Measurements from ENCODE around the gene AKT2.

The AKT2 gene

DNA sequence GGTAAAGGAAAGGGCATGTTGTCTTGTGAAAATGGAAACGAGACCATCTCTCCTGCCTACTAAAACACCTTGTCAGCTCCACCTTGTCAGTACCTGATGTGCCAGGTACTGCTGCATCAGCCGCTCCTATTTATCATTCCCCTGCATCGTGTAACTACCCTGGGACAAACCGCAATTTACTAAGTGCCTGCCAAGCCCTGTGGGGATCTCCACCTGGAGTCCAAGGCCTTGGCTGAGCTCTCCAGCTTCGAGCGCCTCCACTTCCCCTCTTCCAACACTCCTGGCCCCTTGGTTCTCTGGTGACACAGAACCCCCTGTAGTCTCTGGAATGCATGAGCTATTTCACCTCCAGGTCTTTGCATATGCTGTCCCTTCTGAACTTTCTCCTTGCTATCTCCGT, 32.8 kb downstream of the AKT2 start:
- no peak for DNase-seq (ENCODE audit: low read depth)

DNA sequence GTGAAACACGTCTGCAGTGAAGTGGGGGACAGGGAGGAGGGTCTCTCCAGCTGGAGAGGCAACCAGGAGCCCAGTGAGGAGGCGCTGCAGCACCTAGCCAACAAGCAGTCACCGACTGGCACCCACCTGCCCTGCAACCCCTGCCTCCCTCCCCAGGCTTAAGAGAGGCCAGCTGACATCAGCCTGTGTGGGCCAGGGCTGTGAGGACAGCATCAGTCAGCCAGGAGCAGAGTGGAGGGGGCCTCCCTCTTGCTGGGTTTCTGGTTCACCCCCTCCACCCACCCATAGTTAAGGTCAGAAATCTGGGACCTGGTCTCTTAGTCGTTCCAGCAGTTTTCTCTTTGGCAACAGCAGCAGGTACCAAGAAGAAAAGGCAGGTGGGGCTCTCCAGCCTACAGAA, 33.2 kb downstream of the AKT2 start:
- DNase-seq (ENCODE audit: low read depth): no peak

DNA sequence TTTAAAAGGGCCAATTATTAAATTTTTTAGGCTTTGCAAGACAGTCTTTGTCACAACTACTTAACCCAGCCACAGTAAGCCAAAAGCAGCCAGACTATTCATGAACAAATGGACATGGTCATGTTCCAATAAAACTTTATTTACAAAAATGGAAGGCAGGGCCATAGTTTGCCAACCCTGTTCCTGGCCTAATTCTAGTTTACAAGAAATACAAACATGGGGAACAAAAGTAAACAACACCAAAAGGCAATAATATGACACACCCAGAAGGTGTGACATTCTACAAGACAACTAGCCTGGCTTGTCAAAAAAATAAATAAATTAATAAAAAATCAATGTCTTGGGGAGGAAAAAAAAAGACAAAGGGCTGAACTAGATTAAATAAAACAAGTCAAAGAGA, 33.9 kb downstream of the AKT2 start:
- DNase-seq (ENCODE audit: low read depth): no peak

DNA sequence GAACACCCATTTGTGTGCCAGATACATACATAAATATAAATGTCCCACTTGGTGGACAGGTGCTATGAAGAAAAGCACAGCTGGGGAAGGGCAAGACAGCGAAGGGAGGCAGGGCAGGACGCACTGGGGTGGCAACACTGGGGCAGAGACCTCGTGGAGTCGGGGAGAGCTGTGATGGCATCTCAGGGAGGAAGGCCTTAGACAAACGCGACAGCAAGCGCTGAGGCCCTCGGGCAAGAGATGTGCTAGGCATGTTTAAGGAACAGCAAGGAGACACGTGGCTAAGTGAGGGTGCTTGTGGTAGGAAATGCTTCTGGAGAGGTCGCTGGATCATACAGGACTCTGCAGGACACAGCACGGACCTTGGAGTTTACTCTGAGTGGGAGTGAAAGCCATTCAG, 35.4 kb downstream of the AKT2 start:
- DNase-seq (ENCODE audit: low read depth): no peak

DNA sequence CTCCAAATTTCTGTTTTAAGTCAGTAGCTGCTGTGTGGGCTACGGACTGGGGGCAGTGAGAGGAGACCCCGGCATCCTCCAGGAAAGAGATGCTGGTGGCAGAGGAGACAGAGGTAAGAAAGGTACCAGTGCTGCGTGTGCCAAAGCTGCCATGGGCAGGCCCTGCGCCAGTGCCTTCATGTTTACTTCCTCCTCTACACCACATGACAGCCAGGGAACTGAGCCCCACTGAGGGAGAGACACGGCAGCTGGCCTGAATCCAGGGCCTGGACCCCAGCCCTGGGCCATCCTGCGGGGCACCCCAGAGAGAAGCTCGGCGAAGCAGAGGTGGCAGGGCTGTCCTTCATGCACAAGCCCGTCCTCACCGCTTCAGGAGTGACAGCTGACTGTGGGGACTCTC, 35.9 kb downstream of the AKT2 start:
- no peak for DNase-seq (ENCODE audit: low read depth)

DNA sequence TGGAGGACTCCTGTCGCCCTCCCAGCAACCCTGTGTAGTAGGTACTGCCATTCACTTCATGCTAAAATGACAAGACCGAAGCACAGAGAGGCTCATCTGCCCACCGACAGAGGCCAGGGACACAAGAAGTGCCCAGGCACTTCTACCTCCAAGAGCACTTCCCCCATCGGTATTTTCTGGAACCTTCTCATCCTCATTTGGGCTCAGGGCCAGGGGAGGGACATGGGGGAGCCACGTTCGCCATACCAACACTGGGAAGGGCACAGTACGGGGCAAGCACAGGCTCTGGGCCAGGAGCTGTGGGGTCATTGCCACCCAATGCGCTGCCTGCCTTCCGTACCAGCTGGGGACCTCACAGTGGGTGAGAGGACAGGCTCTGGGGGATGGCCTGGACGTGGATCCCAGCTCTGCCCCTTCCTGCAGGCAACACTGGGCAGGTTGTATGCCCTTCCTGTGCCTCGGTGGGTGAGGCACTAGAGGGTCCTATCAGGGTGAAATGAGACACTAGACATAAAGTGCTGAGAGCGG, 37.3 kb downstream of the AKT2 start:
- DNase-seq (ENCODE audit: low read depth): no peak

DNA sequence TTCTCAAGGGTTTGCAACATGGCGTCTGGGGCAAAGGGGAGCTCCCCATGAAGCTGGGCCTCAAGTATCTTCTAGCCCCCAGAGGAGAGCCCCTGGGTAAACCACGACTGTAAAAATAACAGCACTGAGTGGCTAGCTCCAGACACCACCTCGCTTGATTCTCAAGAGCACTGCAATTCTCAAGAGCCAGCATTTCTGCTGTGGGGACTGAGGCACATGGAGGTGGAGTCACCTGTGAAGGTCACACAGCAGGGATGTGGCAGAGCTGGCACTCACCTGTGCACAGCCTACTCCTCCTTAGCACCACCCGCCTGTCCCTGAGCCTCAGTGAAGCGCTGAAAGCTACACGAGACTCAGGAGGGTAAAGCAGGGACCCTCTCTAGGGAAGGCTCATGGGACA, 38.0 kb downstream of the AKT2 start:
- DNase-seq (ENCODE audit: low read depth): no peak

DNA sequence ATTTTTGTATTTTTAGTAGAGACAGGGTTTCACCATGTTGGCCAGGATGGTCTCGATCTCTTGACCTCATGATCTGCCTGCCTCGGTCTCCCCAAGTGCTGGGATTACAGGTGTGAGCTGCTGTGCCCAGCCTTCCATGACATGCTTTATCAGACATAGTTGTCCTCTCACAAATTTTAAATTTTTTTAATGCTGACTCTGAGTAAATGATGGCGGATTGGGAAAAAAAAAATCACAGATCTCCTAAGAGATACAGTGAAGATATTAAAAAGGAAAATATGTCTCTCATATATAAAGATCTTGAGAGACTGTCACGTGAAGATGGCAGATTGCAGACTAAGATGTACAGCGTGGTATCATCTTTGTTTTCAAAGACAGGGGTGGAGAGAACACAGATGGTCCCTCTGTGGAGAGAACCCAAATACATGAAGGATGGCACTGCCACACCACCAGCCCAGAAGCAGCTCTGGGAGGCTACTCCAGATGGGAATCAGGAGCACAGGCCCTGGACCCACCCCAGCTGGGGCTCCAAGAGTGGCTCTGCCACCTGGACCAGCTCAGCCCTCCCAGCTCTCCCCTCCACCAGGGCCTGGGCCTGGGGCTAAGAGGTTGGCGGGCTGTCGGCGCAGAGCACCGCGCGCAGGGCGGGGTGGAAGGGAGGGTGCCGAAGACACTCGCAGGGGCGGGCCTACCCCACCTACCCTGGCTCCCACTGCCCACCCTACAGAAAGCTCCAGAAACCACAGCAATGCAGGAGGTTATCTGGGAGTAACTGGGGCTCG, 38.7 kb downstream of the AKT2 start:
- DNase-seq (ENCODE audit: low read depth): no peak

DNA sequence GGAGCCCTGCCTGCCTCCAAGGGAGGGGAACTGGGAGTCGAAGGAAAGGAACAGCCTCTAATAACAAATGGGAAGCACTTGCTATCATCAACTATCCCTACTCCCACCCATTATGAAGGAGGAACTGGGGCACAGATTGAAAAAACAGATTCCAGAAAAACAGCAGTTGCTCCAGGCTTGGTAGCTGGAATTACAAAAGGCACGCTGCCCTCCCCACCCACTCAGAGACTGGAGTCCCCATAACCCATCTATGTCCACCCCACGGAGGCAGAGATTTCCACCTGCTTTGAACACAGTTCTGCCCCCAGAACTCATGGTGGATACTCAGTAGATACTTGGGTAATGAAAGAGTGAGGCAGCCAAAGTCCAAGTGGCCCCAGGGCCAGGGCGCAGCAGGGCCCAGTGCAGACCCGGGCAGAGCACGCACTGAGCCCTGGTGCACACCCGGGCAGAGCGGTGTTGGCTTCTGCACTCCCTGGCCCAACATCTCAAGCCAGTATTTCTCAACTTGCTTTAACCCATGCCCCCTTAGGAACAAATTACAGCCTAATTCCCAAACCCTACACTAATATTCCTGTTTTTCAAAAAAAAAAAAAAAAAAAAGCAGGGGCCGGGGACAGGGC, 39.5 kb downstream of the AKT2 start:
- no peak for DNase-seq (ENCODE audit: low read depth)

DNA sequence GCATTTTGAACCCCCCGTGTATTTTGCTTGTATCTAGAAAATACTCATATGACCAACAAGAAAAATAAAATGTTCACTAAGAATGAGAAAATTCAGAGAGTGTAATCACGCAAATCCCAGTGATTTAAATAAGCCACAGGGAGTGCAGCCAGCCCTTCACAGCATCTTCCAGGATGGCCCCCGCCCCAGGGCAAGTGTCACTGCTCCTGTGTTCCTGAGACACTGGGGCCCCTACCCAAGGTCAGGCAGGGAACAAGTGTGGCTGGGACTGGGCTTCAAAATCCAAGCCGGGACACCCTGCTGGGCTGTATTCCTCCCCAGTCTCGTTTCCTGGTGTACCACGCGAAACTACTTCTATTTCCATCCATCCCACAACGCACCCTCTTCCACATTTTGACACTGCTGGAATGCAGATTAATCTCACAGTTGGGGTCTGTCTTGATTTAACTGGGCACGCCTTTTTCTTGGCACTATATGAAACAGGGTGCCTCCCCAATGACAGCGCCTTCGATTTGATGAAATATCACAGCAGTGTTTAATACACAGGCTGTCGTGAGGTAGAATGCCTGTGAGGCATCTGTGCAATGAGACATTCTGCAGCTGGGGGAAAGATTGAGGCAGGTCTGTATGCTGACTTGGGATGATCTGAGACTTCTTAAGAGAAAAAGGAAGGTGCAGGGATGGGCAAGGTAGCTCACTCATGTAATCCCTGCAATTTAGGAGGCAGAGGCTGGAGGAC, 40.4 kb downstream of the AKT2 start:
- no peak for DNase-seq (ENCODE audit: low read depth)

DNA sequence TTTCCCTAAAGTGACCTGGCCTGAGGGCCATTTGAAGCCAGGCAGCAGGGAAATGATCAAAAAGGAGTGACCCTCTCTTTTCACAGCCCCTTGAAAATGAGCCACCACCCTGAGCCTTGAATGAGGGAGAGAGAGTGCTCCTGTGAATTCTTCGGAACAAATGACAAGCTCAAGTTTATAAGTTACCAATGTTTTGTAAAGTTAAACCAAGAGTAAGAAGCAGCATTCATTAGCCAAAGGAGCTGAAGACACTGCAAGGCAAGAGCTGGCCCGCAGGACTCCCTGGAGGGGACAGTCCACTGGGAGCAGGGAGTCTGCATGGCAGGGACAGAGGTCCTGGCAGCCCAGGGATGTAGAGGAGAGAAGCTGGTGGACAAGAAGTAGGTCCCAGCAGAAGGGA, 42.0 kb downstream of the AKT2 start:
- DNase-seq (ENCODE audit: low read depth): no peak

DNA sequence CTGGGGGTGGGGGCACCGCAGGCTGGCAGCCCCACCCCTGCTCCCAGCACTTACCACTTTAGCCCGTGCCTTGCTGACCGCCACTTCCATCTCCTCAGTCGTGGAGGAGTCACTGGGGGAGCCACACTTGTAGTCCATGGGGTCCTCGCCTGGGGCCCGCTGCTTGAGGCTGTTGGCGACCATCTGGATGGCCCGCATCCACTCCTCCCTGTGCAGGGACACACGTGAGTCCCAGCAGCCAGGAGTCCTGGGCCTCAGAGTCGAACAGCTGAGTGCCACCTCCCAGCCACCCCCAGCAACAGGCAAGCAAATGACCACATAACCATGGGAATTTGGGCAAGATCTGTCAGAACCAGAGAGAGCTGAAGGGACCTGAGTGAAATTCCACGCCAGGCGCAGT, 42.7 kb downstream of the AKT2 start:
- DNase-seq (ENCODE audit: low read depth): no peak

DNA sequence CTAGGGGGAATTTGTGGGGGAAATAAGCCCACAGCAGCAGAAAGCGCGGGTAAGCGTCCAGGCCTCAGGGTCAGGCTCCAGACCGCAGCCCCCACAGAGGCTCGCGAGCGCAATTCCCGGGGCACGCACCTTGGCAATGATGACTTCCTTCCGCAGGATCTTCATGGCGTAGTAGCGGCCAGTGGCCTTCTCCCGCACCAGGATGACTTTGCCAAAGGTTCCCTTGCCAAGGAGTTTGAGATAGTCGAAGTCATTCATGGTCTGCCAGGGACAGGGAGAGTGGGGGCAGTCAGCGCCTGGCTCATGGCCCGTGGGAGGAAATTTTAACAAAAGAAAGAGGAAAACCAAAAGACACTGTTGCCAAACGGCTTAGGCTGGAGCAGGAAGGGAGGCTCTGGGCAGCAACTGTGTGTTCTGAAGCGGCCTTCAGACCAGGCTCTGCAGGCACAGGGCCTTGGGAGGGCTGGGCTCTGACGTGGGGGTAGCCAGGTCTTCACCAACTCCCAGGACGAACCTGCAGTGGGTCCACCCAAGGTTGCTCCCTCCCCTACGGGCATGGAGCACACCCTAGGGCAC, 43.2 kb downstream of the AKT2 start:
- DNase-seq (ENCODE audit: low read depth): no peak

DNA sequence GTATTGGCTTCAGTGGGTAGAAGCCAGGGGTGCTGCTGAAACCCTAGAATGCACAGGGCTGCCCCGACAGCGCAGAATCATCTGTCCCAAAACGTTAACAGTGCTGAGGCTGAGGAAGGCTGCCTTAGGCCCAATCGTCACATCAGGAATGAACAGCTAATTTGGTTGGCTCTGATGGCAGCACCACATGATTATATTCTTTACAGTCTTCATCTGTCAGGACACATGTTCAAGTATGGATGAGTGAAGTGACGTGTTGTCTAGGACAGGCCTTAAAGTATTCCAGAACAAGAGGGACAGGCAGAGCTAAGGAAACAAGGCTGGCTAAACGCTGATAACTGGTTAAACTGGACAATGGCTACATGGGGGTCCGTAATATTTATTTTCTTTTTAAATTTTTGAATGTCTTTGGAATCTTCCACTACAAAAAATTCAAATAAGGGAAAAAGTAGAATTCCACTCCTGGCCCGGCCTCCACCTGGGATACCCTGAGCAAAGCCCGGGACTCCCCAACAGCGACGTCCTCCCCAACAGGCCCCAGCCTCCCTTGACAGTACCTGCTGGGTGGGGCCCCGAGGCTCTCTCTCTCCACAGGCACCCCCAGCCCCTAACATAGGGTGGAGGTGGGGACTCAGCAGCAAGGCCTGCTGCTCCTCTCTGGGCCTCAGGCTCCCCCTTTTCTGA, 43.9 kb downstream of the AKT2 start:
- no peak for DNase-seq (ENCODE audit: low read depth)

DNA sequence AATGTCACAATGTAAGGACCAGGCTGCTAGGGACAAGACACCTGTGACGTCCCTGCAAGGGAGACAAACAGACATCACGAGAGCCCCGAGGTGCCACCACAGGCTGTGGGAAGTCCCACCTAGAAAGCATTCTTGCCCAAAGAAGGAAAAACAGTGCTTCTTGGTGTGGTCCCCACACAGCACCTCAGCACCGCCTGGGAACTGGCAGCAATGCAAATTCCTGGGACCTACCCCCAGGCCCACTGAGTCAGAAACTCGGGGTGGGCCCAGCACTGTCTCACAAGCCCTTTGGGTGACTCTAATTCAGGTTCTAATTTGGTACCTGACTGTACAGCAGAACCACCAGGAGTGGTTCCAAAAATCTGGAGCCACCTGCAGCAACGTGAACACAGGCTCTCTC, 44.8 kb downstream of the AKT2 start:
- no peak for DNase-seq (ENCODE audit: low read depth)

DNA sequence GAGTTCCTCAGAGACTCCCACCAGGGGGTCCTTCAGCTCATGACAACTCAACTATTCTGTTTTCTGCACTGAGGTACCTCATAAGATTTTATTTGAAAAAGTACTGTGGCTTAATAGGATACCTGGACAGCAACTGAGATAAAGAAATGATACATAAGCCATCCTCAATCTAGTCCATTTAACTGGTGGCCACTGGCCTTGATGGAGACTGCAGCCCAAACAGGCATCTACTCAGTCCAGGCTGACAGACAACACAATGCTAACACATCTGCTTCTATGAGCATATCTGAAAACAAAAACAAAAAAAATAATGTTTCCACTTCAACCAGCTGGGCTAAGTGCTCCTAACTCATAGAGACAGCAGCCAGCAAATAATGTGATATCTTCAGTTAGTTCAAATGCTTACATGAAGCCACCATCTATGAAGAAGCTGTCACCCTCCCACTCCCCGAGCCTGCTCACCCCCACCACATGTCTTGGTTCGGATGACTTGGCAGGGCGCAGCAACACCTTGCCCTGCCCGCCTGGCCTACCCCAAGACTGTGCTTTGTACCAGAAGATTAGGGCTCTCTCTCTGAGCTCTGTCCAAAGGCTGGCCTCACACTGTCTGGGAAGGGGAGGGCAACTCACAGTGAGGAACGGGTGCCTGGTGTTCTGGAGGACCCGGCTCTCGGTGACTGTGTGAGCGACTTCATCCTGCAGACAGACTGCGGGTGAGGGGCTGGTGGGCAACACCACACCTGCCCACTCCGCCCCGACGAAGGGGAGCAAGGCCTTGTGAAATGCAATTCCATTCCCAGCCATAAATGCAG, 45.5 kb downstream of the AKT2 start:
- DNase-seq (ENCODE audit: low read depth): no peak

DNA sequence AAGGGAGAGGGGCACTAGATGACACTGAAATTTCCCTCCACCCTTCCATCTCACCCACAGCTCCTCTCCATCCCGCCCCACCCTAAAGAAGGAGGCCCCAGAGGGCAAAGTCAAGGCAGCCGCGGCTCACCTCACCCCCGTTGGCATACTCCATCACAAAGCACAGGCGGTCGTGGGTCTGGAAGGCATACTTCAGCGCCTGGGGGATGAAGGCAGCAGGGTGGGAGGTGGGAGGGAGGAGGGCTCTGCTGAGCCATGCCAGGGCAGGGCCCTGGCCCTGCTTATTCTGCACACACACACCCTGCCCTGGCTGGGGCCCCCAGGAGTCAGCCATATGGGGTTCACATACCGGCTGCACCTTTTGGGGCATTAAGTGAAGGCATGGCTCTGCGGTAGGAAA, 46.4 kb downstream of the AKT2 start:
- DNase-seq (ENCODE audit: low read depth): no peak

DNA sequence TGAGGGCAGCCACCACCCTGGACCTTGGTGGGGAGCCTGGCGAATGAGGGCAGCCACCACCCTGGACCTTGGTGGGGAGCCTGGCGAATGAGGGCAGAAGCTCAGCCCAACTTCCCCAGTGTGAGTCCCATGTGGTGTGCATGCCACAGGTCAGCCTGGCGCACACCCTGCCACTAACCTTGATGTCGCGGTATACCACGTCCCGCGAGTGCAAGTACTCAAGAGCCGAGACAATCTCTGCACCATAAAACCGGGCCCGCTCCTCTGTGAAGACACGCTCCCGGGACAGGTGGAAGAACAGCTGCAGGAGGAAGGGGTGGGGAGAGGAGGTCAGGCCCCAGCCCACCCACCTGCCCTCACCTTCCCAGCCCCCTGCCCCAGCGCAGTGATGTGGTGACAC, 47.4 kb downstream of the AKT2 start:
- DNase-seq (ENCODE audit: low read depth): no peak

DNA sequence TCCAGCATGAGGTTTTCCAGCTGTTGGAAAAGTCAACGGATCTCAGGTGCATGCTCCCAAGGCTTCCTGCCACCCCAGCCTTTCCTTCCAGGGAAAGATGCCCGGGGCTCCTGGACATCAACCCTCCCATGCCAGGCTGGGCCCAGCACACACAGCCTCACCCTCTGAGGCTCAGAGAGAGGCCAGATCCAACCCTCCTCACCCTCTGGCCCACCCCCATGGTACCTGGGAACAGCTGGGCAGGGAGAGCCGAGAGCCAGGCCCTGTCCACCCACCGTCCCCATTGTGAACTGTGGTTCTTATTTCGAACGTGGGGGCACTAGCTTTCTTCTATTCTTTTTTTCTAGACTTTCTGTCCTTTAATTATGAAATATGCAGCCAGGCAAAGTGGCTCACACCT, 48.8 kb downstream of the AKT2 start:
- no peak for DNase-seq (ENCODE audit: low read depth)

DNA sequence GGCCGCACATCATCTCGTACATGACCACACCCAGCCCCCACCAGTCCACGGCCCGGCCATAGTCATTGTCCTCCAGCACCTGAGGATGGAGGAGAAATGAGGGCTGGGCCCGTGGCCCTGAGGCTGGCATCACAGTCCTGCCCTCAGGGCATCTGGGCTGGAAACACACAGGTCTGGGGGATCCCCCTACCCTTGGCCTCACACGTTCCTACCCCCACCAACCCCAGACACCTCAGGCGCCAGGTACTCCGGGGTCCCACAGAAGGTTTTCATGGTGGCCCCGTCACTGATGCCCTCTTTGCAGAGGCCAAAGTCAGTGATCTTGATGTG, 49.2 kb downstream of the AKT2 start:
- no peak for DNase-seq (ENCODE audit: low read depth)

DNA sequence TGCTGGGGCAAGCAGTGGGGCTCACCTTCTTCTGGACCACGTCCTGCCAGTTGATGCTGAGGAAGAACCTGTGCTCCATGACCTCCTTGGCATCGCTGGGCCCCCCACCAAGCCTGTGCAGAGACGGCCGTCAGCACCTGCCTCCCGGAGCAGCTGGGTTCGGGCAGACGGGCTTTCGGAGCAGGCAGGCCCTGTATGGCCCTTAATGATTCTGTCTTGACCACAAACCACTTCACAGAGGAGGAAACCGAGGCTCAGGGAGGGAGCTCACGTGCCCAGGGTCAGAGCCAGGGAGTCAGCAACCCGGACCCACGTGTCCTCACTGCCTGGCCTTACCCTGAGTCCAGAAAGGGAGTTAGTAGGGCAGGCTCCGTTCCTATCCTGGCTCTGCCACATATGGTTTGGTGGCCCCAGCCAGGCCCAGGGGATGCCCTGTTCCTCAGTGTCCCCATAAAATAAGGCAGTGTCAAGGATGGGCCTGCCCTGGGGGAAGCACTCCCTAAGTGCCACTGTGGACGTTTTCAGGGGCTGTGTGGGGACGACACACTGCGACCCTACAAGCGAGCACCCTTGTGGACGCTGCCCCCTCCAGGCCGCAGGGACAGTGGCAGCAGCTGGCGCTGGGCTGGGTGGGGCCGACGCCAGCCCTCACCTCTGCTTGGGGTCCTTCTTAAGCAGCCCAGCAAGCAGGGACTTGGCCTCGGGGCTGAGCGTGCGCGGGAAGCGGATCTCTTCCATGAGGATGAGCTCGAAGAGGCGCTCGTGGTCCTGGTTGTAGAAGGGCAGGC, 49.7 kb downstream of the AKT2 start:
- DNase-seq (ENCODE audit: low read depth): no peak

Measured in fibroblast of the conjunctiva (primary cell).